ENCODE measurements around the gene RASA2. TPM values are rescaled to one million over a fixed set of nuclear protein-coding genes. Genes with fewer than 3 reads are reported as not detected.
A peak's percentile ranks its signal among the peaks of the same experiment; 100 is the strongest.

The RASA2 gene
- total and polyA plus RNA-seq, 4 donors, result 1.6 to 5.4 (median 4.6) TPM

DNA sequence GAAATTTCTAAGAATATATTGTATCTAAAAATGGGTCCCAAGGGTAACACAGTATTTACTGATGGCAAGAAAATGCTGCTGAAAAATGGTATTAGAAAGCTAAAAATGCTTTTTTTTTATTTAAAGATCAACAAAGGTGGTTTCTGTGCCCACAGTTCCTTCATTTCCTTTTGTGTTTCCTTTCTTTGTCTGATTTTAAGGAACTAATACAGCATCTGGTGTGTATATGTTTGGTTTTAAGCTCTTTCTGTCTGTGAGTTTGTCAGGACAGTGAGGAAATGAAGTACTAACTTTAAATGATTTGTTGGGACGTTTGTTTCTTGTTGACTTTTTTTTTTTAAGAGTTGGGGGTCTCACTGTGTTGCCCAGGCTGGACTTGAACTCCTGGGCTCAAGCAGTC is 38.2 kb downstream of the RASA2 start:
- WGBS, result 76% methylated on average over 1 of the region's 1 CpG
- no peak overlapping the region for H3K27ac ChIP-seq (ENCODE audit: low read depth in 1 of 2, low read length in 2 of 2)
- H3K4me3 ChIP-seq (ENCODE audit: low read depth in 1 of 3, low read length in 3 of 3), result no peak overlapping the region
- H3K36me3 ChIP-seq (ENCODE audit: control insufficient read depth in 4 of 4, insufficient read depth in 3 of 4, low read depth in 1 of 4, low read length in 3 of 4), result peaks cover 0 to 3% (median 2%) of the 10 kb centered on the region in 4 donors
- TF ChIP-seq HNF4G (IDR thresholded peaks at IDR 0.05) (no peak), FOXA2 (IDR thresholded peaks at IDR 0.05) (no peak), JUND (IDR thresholded peaks at IDR 0.05) (no peak), YY1 (IDR thresholded peaks at IDR 0.05) (no peak), RXRA (IDR thresholded peaks at IDR 0.05) (no peak), FOXA1 (IDR thresholded peaks at IDR 0.05) (no peak), NR2F2 (IDR thresholded peaks at IDR 0.05) (no peak), HNF4A (conservative IDR thresholded peaks at IDR 0.05) (no peak)
- TF ChIP-seq, protein P1, sequence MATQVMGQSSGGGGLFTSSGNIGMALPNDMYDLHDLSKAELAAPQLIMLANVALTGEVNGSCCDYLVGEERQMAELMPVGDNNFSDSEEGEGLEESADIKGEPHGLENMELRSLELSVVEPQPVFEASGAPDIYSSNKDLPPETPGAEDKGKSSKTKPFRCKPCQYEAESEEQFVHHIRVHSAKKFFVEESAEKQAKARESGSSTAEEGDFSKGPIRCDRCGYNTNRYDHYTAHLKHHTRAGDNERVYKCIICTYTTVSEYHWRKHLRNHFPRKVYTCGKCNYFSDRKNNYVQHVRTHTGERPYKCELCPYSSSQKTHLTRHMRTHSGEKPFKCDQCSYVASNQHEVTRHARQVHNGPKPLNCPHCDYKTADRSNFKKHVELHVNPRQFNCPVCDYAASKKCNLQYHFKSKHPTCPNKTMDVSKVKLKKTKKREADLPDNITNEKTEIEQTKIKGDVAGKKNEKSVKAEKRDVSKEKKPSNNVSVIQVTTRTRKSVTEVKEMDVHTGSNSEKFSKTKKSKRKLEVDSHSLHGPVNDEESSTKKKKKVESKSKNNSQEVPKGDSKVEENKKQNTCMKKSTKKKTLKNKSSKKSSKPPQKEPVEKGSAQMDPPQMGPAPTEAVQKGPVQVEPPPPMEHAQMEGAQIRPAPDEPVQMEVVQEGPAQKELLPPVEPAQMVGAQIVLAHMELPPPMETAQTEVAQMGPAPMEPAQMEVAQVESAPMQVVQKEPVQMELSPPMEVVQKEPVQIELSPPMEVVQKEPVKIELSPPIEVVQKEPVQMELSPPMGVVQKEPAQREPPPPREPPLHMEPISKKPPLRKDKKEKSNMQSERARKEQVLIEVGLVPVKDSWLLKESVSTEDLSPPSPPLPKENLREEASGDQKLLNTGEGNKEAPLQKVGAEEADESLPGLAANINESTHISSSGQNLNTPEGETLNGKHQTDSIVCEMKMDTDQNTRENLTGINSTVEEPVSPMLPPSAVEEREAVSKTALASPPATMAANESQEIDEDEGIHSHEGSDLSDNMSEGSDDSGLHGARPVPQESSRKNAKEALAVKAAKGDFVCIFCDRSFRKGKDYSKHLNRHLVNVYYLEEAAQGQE (IDR thresholded peaks at IDR 0.05), result no peak
- no peaks in the 10 kb centered on the region for H3K27me3 ChIP-seq (ENCODE audit: control insufficient read depth in 4 of 4, insufficient read depth in 4 of 4, low read length in 3 of 4)
- H3K4me1 ChIP-seq (ENCODE audit: control insufficient read depth in 4 of 4, insufficient read depth in 4 of 4, low read length in 3 of 4), result peaks cover 0 to 13% (median 10%) of the 10 kb centered on the region in 4 donors
- H3K9ac ChIP-seq (ENCODE audit: low read depth in 1 of 2, low read length in 2 of 2), result no peak overlapping the region
- DNase-seq (ENCODE audit: low spot score), result no peak
- no peaks in the 10 kb centered on the region for H3K9me3 ChIP-seq (ENCODE audit: control insufficient read depth in 4 of 4, low read length in 3 of 4)

- H3K27ac ChIP-seq (ENCODE audit: low read depth in 1 of 2, low read length in 2 of 2), result no peak overlapping the region
- WGBS, result 22% methylated on average over 2 of the region's 2 CpGs
- H3K4me1 ChIP-seq (ENCODE audit: control insufficient read depth in 4 of 4, insufficient read depth in 4 of 4, low read length in 3 of 4), result peaks cover 0 to 13% (median 10%) of the 10 kb centered on the region in 4 donors
- H3K27me3 ChIP-seq (ENCODE audit: control insufficient read depth in 4 of 4, insufficient read depth in 4 of 4, low read length in 3 of 4), result no peaks in the 10 kb centered on the region
- no peak overlapping the region for H3K9ac ChIP-seq (ENCODE audit: low read depth in 1 of 2, low read length in 2 of 2)
- no peaks in the 10 kb centered on the region for H3K9me3 ChIP-seq (ENCODE audit: control insufficient read depth in 4 of 4, low read length in 3 of 4)
- TF ChIP-seq TAF1 (conservative IDR thresholded peaks at IDR 0.05) (no peak), GABPA (IDR thresholded peaks at IDR 0.05 in 1 of 2, conservative IDR thresholded peaks at IDR 0.05 in 1 of 2) (no peak), SP1 (IDR thresholded peaks at IDR 0.05) (peak; percentile 14), FOXA2 (IDR thresholded peaks at IDR 0.05) (peak; percentile 51), EGR1 (IDR thresholded peaks at IDR 0.05; ENCODE audit: low read depth in 2 of 2) (no peak), ATF3 (IDR thresholded peaks at IDR 0.05) (no peak), JUND (IDR thresholded peaks at IDR 0.05) (no peak), RXRA (IDR thresholded peaks at IDR 0.05) (peak in 1 of 2 donors; percentile 30), YY1 (IDR thresholded peaks at IDR 0.05) (no peak), FOXA1 (IDR thresholded peaks at IDR 0.05) (no peak), ZBTB33 (IDR thresholded peaks at IDR 0.05) (peak; percentile 12), MAX (IDR thresholded peaks at IDR 0.05) (no peak), RAD21 (IDR thresholded peaks at IDR 0.05) (no peak), HNF4A (conservative IDR thresholded peaks at IDR 0.05) (peak; percentile 24 to 33)
- TF ChIP-seq, protein P1 (IDR thresholded peaks at IDR 0.05), result no peak
- TF ChIP-seq, protein P2, sequence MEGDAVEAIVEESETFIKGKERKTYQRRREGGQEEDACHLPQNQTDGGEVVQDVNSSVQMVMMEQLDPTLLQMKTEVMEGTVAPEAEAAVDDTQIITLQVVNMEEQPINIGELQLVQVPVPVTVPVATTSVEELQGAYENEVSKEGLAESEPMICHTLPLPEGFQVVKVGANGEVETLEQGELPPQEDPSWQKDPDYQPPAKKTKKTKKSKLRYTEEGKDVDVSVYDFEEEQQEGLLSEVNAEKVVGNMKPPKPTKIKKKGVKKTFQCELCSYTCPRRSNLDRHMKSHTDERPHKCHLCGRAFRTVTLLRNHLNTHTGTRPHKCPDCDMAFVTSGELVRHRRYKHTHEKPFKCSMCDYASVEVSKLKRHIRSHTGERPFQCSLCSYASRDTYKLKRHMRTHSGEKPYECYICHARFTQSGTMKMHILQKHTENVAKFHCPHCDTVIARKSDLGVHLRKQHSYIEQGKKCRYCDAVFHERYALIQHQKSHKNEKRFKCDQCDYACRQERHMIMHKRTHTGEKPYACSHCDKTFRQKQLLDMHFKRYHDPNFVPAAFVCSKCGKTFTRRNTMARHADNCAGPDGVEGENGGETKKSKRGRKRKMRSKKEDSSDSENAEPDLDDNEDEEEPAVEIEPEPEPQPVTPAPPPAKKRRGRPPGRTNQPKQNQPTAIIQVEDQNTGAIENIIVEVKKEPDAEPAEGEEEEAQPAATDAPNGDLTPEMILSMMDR (IDR thresholded peaks at IDR 0.05; ENCODE audit: low read depth, low read length, missing input control), result no peak
- no peak for DNase-seq (ENCODE audit: low spot score)
- H3K36me3 ChIP-seq (ENCODE audit: control insufficient read depth in 4 of 4, insufficient read depth in 3 of 4, low read depth in 1 of 4, low read length in 3 of 4), result peaks cover 0 to 3% (median under 1%) of the 10 kb centered on the region in 4 donors
- no peak overlapping the region for H3K4me3 ChIP-seq (ENCODE audit: low read depth in 1 of 3, low read length in 3 of 3)
Measured at GRCh38 chr3:141525814-141526213, 39.0 kb downstream of the RASA2 start.
